ENCODE data around the gene PTCD3.

PTCD3 gene

GRCh38 chr2:86105969-86106945 is at the start of gene PTCD3:
PTCD3 (plus strand) TSS chr2:86106235; CDS start chr2:86106248, 13 bp downstream.
- DNase-seq = peak; percentile 97

- DNase-seq = no peak
Observed at GRCh38 chr2:86056590-86057331, 49.3 kb upstream of the PTCD3 start.

DNA sequence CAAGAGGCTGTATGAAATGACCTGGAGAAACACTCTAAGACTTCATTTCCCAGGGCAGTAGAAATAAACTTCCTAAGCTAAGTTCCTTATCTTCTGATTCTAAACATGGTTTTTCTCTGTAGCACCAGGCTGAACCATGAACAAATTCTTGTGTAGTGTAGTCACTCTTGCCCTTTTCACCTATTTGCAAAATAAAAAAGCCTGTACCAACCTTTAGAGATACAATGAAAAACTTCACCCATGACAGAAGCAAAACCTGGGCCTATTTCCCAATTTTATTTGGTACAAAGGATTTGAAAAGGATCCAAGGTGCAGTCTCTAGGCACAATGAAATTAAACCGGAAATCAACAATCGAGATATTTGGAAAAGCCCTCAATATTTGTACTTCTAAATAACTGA is 44.0 kb upstream of the PTCD3 start:
- DNase-seq = no peak

- no peak for DNase-seq
Observed at GRCh38 chr2:86064006-86064405, 42.0 kb upstream of the PTCD3 start.

DNA sequence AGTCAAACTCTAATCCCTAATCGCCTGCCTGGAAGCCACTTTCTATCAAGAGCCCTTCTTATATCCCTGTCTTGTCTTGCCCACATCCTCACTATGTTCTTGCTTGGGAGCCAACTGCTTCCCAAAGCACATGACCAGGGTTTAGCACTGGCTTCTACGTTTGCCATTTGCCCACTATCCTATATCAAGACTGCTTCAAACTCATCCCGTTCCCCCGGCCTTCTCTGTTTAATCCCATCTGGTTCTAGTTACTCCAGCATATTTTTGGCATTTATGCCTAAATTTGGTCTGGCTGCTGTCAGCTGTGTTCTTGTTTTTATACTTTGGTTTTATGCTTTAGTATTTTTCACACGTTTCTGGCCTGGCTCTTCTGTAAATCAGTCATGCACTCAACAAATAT is 40.5 kb upstream of the PTCD3 start:
- no peak for DNase-seq

- peak; percentile 17 for DNase-seq
Observed at GRCh38 chr2:86066007-86066578, 39.9 kb upstream of the PTCD3 start.

- no peak for DNase-seq
Observed at GRCh38 chr2:86066915-86067314, 39.1 kb upstream of the PTCD3 start.

GRCh38 chr2:86068136-86068588 is 37.9 kb upstream of the PTCD3 start:
- DNase-seq = no peak

DNA sequence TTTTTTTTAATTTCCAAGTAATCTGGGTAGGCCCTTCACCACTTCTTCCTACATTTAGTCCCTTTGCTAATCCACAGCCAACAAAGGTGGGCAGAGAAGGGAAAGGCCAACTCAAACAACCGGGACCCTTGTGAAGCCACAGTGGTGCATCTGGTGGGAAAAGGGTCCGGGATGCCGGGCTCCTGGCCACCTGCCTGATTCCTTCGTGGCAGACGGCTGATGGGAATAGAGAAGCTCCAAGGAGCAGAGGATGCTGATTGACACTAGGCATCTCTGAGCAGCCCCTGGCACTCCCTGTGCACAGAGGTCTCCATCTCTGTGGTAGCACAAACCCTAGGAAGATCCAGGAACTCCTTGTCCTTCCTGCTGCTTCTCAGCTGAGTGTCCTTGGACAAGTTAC is 37.4 kb upstream of the PTCD3 start:
- DNase-seq = no peak

DNA sequence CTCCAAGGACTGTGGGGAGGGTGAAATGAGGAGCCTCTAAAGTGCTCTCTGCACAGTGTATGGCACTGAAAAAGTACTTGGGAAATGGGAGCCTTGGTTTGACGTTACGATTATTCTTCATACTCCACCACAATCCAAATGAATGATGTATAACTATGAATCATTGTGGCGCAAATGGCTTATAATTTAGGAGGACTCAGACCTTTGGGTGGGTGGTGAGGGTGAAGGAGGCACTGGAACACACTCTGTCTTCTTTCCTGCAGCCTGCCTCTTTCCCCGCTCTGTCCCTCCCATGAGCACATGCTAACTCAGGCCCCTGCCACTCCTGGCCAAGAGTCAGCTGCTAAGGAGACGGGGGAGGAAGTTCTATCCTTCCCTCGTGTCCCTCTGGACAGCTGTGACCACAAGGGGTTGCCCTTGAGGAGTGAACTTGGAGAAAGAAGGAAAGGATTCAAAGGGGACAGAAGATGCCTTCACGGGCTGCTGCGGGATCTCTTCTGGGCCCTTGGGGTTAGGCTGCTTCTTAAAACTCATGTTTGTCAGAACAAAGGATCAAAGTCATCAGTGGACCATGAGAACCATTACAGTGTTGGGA is 36.8 kb upstream of the PTCD3 start:
- no peak for DNase-seq

DNA sequence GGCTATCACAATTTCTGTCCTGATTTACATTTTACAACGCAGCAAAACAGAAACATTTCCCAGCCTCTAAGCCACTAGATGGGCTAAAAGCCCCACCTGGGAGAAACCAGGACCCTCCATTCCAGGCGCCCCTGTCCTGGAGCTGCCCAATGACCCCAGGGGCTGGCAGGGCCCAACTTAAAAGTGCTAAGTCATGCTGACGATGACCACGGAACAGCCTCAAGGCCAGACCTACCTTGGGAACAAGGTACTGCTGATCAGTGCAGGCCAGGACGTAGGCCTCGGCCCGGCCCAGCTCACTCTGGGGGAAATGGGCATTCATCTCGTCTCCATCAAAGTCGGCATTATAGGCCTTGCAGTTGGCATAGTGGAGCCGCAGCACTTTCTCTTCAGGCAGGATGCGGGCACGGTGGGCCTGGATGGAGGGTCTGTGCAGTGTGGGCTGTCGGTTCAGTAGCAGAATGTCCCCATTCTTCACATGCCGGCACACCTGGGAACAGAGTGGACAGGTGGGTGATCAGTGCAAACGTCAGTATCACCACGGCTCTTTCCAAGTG is 36.2 kb upstream of the PTCD3 start:
- no peak for DNase-seq

DNA sequence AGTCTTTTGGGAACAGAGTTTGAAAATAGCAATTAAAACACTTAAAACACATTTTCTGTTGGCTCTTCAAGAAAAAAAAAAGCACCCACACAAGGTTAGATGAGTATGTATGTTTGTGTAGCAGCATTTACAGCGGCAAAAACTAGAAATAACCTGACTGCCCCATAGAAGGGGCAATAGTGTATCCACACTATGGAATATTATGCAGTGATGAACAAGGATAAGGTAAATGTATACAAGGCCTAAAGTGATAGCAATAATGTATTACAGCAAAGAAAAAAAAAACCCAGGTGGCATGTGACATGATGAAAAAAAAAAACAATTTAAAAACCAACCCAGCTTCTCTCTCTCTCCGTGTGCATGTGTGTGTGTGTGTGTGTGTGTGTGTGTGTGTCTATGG is 35.2 kb upstream of the PTCD3 start:
- no peak for DNase-seq

DNA sequence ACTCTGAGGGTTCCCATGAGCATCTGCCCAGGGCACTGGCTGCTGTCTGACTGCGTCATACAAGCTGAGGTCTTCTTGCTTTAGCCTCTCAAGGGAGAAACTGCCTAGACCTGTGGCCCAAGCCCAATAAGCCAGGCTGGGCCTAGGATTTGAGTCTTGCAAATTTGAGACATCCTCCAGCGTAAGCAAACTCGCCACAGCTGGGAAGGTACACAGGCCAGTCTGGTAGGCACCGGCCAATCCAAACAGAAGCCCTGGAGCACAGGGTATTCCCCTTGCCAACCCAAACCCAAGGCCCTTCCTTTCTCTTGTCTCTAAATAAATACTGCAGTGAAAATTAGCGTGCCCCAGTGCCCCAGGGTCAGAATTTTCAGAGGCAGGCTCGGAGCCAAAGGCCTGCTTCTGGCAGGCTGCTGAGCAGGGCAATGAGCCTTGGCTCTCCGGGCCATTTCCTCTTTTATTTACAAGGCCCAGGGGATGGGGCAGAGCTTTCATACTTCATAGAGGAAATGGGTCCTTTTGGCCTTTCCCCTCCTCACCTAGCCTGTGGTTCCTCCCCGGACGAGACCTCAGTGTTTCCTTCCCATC is 33.7 kb upstream of the PTCD3 start:
- no peak for DNase-seq

DNA sequence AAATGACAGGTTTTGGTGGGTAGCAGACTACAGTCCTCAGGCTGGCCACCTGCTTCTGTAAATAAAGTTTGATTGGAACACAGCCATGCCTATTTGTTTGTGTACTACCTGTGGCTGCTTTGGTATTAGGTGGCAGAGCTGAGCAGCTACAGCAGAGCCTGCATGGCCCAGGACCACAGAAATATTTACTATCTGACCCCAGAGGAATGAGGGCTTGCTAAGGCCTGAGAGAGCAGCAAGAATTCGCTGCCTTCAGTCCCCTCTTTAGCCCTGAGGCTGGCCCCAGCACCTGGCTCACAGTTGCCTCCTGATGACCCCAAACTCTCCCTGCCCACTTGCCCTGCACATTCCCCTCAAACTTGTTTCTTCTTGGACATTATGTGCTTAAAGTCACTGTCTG is 32.8 kb upstream of the PTCD3 start:
- DNase-seq = no peak

DNA sequence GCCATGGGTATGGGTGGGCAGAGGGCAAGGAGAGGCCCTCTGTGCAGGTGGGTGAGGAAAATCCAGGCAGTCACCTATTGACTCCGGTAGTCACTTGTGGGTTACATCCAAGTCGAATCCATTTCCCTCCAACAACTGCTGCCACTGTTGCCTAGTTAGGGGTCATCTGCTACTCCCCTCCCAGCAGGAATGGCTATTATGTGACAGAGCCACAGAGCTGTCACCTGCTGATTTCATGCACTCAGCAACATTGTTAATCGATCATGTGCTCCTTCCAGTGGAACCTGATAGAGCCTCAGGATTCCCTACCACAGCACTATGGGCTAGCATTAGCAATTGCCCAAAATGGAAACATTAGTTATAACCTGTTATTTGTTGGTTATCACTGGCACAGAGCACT is 31.8 kb upstream of the PTCD3 start:
- DNase-seq = no peak

GRCh38 chr2:86074811-86075210 is 31.2 kb upstream of the PTCD3 start:
- no peak for DNase-seq

DNA sequence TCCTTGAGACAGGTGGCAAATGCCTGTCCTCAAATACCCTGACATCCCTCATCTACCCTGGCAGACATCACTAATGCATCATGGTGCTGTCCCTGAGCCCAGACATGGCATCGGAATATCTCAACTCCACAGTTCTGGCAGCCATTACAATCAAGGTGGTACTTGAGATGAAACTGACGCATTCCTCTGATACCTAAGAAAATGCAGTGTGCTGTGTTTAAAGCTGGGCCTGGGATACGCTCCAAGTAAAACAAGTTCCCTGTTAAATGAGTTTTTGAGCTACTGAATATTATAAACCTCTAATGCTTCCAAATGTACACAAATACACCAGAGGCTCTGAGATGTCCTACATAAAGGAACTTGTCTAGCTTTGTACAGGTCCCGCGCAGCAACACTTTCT is 30.1 kb upstream of the PTCD3 start:
- no peak for DNase-seq

GRCh38 chr2:86078774-86079545 is 27.1 kb upstream of the PTCD3 start:
- peak; percentile 23 for DNase-seq

DNA sequence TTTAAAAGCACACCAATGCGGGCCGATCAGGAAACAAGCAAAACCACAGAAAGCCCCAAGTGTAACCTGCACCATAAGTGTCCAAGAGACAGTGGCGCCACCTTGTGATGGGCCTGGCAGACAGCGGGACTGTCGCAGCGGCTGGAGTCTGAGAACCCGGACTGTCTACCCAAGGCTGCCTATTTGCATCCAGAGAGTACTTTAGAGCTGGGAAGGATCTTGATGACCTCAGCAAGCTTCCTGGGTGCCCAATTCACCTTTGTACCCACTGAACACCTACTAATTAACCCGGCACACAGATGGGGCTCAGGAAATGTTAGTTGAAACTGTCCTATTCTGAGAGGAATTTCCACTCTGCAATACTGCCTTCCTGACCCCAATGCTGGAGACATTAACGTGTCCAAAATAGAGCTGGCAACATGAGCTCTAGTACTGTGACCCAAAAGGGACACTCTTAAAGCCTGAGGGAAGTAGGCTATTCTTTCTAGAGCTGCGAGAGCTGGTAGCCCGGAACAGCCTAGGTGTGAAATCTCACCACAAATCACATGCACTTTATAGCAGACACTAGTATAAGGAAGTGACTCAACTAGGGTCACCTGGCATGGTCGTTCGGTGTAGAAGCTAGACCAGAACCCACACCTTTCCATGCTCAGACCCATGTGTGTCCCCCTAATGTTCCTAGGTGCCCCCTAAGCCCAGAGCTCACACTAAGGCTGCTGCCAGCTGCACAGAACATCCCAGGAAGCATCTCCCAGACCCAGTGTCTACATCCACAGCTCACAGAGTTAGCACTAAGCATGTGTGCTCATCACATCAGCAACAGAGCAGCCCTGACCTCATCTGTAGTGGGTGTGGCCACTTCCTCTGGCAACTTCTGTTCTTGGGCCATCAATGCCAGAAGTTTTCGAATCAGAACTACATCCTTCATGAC is 25.8 kb upstream of the PTCD3 start:
- DNase-seq = peak; percentile 69

GRCh38 chr2:86081724-86082123 is 24.3 kb upstream of the PTCD3 start:
- DNase-seq = no peak

All from hematopoietic multipotent progenitor cell treated with erythropoietin and hydrocortisone succinate and interleukin-3 and kit ligand, for 8 days (in vitro differentiated cells).